WTC11 (cell line): ENCODE data around the gene CENPE.

Experiments
- CREB1 ChIP-seq: sonication (generic); formaldehyde crosslinking; IDR thresholded peaks from 2 replicates; pipeline ENCODE4 v1.8.0; 2023; ENCODE audit warnings: mild to moderate bottlenecking, missing genetic modification reagents
- CTCF ChIP-seq: fragments of 200-600 bp; IDR thresholded peaks from 2 replicates; pipeline ENCODE4 v1.8.0; 2022; ENCODE audit warnings: antibody characterized with exemption
- E2F1 ChIP-seq: sonication (generic); formaldehyde crosslinking; IDR thresholded peaks from 2 replicates; pipeline ENCODE4 v1.8.0; 2022; ENCODE audit warnings: mild to moderate bottlenecking, missing genetic modification reagents
- FOXP1 ChIP-seq: sonication (generic); formaldehyde crosslinking; IDR thresholded peaks from 2 replicates; pipeline ENCODE4 v1.8.0; 2022; ENCODE audit warnings: missing genetic modification reagents, mild to moderate bottlenecking, moderate library complexity, borderline replicate concordance
- MLX ChIP-seq: sonication (generic); formaldehyde crosslinking; IDR thresholded peaks from 2 replicates; pipeline ENCODE4 v1.8.1; 2023; ENCODE audit warnings: mild to moderate bottlenecking, missing genetic modification reagents, moderate library complexity
- NFE2L1 ChIP-seq: sonication (generic); formaldehyde crosslinking; IDR thresholded peaks from 2 replicates; pipeline ENCODE4 v1.8.1; 2023; ENCODE audit warnings: missing genetic modification reagents
- ZNF232 ChIP-seq: sonication (generic); formaldehyde crosslinking; IDR thresholded peaks from 2 replicates; pipeline ENCODE4 v1.8.0; 2022; ENCODE audit warnings: mild to moderate bottlenecking, missing genetic modification reagents
- ZNF317 ChIP-seq: sonication (generic); formaldehyde crosslinking; IDR thresholded peaks from 2 replicates; pipeline ENCODE4 v1.8.1; 2023; ENCODE audit warnings: low read depth, mild to moderate bottlenecking, moderate library complexity, missing genetic modification reagents, borderline replicate concordance
- ZNF396 ChIP-seq: fragments of 250-450 bp; sonication (Bioruptor Pico); IDR thresholded peaks from 2 replicates; pipeline ENCODE4 v1.8.0; 2021; ENCODE audit warnings: mild to moderate bottlenecking, moderate library complexity, borderline replicate concordance
- TF ChIP-seq, protein P1 (sequence below): sonication (generic); formaldehyde crosslinking; IDR thresholded peaks from 2 replicates; pipeline ENCODE4 v1.8.1; 2023; ENCODE audit warnings: mild to moderate bottlenecking, missing genetic modification reagents, borderline replicate concordance
- TF ChIP-seq, protein P2 (sequence below): sonication (generic); formaldehyde crosslinking; IDR thresholded peaks from 2 replicates; pipeline ENCODE4 v1.8.1; 2022; ENCODE audit warnings: missing genetic modification reagents, borderline replicate concordance

GRCh38 chr4:103100691-103101090 lies 97.5 kb downstream of the CENPE start:
- TF ChIP-seq FOXP1 (CRISPR knock-in tag) (no peak), ZNF317 (CRISPR knock-in tag) (no peak), CTCF (no peak), MLX (CRISPR knock-in tag) (no peak), ZNF232 (CRISPR knock-in tag) (no peak), ZNF396 (CRISPR knock-in tag) (no peak), E2F1 (CRISPR knock-in tag) (no peak), NFE2L1 (CRISPR knock-in tag) (no peak), CREB1 (no peak)
- TF ChIP-seq, protein P1, sequence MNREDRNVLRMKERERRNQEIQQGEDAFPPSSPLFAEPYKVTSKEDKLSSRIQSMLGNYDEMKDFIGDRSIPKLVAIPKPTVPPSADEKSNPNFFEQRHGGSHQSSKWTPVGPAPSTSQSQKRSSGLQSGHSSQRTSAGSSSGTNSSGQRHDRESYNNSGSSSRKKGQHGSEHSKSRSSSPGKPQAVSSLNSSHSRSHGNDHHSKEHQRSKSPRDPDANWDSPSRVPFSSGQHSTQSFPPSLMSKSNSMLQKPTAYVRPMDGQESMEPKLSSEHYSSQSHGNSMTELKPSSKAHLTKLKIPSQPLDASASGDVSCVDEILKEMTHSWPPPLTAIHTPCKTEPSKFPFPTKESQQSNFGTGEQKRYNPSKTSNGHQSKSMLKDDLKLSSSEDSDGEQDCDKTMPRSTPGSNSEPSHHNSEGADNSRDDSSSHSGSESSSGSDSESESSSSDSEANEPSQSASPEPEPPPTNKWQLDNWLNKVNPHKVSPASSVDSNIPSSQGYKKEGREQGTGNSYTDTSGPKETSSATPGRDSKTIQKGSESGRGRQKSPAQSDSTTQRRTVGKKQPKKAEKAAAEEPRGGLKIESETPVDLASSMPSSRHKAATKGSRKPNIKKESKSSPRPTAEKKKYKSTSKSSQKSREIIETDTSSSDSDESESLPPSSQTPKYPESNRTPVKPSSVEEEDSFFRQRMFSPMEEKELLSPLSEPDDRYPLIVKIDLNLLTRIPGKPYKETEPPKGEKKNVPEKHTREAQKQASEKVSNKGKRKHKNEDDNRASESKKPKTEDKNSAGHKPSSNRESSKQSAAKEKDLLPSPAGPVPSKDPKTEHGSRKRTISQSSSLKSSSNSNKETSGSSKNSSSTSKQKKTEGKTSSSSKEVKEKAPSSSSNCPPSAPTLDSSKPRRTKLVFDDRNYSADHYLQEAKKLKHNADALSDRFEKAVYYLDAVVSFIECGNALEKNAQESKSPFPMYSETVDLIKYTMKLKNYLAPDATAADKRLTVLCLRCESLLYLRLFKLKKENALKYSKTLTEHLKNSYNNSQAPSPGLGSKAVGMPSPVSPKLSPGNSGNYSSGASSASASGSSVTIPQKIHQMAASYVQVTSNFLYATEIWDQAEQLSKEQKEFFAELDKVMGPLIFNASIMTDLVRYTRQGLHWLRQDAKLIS (CRISPR knock-in tag): no peak
- TF ChIP-seq, protein P2, sequence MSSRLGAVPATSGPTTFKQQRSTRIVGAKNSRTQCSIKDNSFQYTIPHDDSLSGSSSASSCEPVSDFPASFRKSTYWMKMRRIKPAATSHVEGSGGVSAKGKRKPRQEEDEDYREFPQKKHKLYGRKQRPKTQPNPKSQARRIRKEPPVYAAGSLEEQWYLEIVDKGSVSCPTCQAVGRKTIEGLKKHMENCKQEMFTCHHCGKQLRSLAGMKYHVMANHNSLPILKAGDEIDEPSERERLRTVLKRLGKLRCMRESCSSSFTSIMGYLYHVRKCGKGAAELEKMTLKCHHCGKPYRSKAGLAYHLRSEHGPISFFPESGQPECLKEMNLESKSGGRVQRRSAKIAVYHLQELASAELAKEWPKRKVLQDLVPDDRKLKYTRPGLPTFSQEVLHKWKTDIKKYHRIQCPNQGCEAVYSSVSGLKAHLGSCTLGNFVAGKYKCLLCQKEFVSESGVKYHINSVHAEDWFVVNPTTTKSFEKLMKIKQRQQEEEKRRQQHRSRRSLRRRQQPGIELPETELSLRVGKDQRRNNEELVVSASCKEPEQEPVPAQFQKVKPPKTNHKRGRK (CRISPR knock-in tag): no peak
